CD4-positive, alpha-beta T cell (primary cell): ENCODE results near the gene ALDH3A2. TPM values are rescaled to one million over a fixed set of nuclear protein-coding genes. Genes with fewer than 3 reads are reported as not detected.

Experiments used
- ATAC-seq: fragments of 200-7000 bp; cut with Tn5 transposase; one replicate; pipeline ENCODE4 v1.10.0; 2022; ENCODE audit warnings: mild to moderate bottlenecking; ENCODE audit not compliant: poor library complexity
- CTCF ChIA-PET: fragments of 350-600 bp; sonication (Branson Sonifier 250); formaldehyde crosslinking; loops from one replicate; lab custom pipeline; 2021; ENCODE audit warnings: antibody characterized with exemption, inconsistent platforms; lab: Charles Lee
- POLR2A ChIA-PET: fragments of 350-600 bp; sonication (Branson Sonifier 250); formaldehyde crosslinking; loops from one replicate; lab custom pipeline; 2021; ENCODE audit warnings: antibody characterized with exemption, inconsistent platforms; lab: Charles Lee
- DNase-seq, 14 experiments: peaks; one replicate each; pipeline ENCODE4 v3.0.0-alpha.2; 2013 to 2020; ENCODE audit warnings: mixed read lengths in 2 of 14
- H3K27ac ChIP-seq, 2 donors: one replicate each; pipeline versions ENCODE4 v1.5.1 to v1.7.0; 2013; ENCODE audit warnings: low read length in 2 of 2, low read depth in 1 of 2, mild to moderate bottlenecking in 1 of 2
- H3K27me3 ChIP-seq, 2 experiments: 1 replicate in 1 of 2; 2 replicates in 1 of 2; pipeline versions ENCODE4 v1.6.1 to v1.7.0; 2013; ENCODE audit warnings: low read length in 2 of 2, control low read depth in 1 of 2, mild to moderate bottlenecking in 1 of 2, moderate library complexity in 1 of 2; ENCODE audit not compliant: insufficient read depth in 2 of 2, control insufficient read depth in 1 of 2
- H3K36me3 ChIP-seq: one replicate; pipeline ENCODE4 v1.6.1; 2013; ENCODE audit warnings: low read length, control low read depth; ENCODE audit not compliant: insufficient read depth
- H3K4me1 ChIP-seq: one replicate; pipeline ENCODE4 v1.6.1; 2013; ENCODE audit warnings: low read length, control low read depth; ENCODE audit not compliant: insufficient read depth
- H3K4me3 ChIP-seq: one replicate; pipeline ENCODE4 v1.5.1; 2013; ENCODE audit warnings: mild to moderate bottlenecking, low read length, moderate library complexity
- H3K9me3 ChIP-seq, 2 experiments: 1 replicate in 1 of 2; 2 replicates in 1 of 2; pipeline versions ENCODE4 v1.6.1 to v1.7.0; 2013; ENCODE audit warnings: low read length in 2 of 2, mild to moderate bottlenecking in 2 of 2, control low read depth in 1 of 2, moderate library complexity in 1 of 2; ENCODE audit not compliant: control insufficient read depth in 1 of 2, insufficient read depth in 1 of 2
- H3K27ac Mint-ChIP-seq: one replicate; pipeline ENCODE4 v1.8.0; 2020; ENCODE audit warnings: mixed read lengths
- H3K27me3 Mint-ChIP-seq: one replicate; pipeline ENCODE4 v1.8.0; 2021; ENCODE audit warnings: mixed read lengths
- H3K36me3 Mint-ChIP-seq: one replicate; pipeline ENCODE4 v1.8.0; 2021; ENCODE audit warnings: low read depth, mixed read lengths
- H3K4me1 Mint-ChIP-seq: one replicate; pipeline ENCODE4 v1.8.0; 2021; ENCODE audit warnings: low read depth, mixed read lengths
- H3K4me3 Mint-ChIP-seq: one replicate; pipeline ENCODE4 v1.8.0; 2020; ENCODE audit warnings: mild to moderate bottlenecking, mixed read lengths
- H3K9me3 Mint-ChIP-seq: one replicate; pipeline ENCODE4 v1.8.0; 2020; ENCODE audit warnings: mixed read lengths
- intact Hi-C, 2 experiments: fragments of 100-400 bp; cut with DNase I in 1 of 2; cut with micrococcal nuclease in 1 of 2; formaldehyde crosslinking; loops; one replicate each; pipeline versions ENCODE4 v1.15.1 to v1.9.0; 2023 to 2025; cut with DNase I, micrococcal nuclease
- total RNA-seq, 174 experiments: library from RNA in 2 of 174; stranded (reverse) in 2 of 174; gene quantifications; one replicate each; pipeline ENCODE4 v1.2.3 and lab custom pipeline; 2021 to 2026
- TF ChIP-seq, protein P1 (sequence below): fragments of 200-600 bp; IDR thresholded peaks from one replicate; pipeline ENCODE4 v1.8.0; 2022; ENCODE audit warnings: antibody characterized with exemption, mild to moderate bottlenecking

Gene ALDH3A2
- total RNA-seq, 2 experiments from 2014 or later, result 20.0 to 20.9 TPM

DNA sequence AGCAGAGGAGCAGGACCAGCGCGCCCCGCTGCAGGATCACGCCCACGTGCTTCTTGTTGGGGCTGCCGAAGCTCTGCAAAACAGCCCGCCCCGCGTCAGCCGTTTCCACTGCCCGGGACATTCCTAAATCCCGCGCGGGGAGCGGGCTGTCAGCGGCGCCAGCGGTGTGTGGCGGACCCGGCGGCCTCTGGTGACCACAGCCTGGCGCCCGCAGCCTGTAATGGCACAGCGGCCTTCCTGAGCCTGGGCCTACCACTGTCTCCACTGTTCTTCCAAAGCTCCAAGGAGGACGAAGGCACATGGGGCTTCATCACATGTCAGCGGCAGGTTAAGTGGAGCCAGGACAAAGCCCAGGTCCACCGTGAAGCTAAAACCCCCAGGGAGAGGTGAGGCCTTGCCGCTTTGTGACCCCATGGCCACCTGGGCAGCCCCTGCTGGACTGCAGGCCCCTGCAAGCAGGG is 65.4 kb downstream of the ALDH3A2 start:
- no peak for ATAC-seq
- Histone ChIP-seq H3K4me3 (no peak overlapping the region), H3K27me3 (no peaks in the 10 kb centered on the region), H3K9me3 (no peaks in the 10 kb centered on the region), H3K27ac (no peak overlapping the region), H3K4me1 (no peaks in the 10 kb centered on the region), H3K36me3 (no peaks in the 10 kb centered on the region)
- H3K27ac Mint-ChIP-seq, result no peak overlapping the region
- H3K4me1 Mint-ChIP-seq, result no peaks in the 10 kb centered on the region
- intact Hi-C loops, result no loop called here
- H3K36me3 Mint-ChIP-seq, result no peaks in the 10 kb centered on the region
- POLR2A ChIA-PET, result no interaction called here
- no peak overlapping the region for H3K4me3 Mint-ChIP-seq
- CTCF ChIA-PET, result no interaction called here
- no peak for DNase-seq
- H3K9me3 Mint-ChIP-seq, result no peaks in the 10 kb centered on the region
- TF ChIP-seq, protein P1, sequence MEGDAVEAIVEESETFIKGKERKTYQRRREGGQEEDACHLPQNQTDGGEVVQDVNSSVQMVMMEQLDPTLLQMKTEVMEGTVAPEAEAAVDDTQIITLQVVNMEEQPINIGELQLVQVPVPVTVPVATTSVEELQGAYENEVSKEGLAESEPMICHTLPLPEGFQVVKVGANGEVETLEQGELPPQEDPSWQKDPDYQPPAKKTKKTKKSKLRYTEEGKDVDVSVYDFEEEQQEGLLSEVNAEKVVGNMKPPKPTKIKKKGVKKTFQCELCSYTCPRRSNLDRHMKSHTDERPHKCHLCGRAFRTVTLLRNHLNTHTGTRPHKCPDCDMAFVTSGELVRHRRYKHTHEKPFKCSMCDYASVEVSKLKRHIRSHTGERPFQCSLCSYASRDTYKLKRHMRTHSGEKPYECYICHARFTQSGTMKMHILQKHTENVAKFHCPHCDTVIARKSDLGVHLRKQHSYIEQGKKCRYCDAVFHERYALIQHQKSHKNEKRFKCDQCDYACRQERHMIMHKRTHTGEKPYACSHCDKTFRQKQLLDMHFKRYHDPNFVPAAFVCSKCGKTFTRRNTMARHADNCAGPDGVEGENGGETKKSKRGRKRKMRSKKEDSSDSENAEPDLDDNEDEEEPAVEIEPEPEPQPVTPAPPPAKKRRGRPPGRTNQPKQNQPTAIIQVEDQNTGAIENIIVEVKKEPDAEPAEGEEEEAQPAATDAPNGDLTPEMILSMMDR, result no peak
- H3K27me3 Mint-ChIP-seq, result no peaks in the 10 kb centered on the region

DNA sequence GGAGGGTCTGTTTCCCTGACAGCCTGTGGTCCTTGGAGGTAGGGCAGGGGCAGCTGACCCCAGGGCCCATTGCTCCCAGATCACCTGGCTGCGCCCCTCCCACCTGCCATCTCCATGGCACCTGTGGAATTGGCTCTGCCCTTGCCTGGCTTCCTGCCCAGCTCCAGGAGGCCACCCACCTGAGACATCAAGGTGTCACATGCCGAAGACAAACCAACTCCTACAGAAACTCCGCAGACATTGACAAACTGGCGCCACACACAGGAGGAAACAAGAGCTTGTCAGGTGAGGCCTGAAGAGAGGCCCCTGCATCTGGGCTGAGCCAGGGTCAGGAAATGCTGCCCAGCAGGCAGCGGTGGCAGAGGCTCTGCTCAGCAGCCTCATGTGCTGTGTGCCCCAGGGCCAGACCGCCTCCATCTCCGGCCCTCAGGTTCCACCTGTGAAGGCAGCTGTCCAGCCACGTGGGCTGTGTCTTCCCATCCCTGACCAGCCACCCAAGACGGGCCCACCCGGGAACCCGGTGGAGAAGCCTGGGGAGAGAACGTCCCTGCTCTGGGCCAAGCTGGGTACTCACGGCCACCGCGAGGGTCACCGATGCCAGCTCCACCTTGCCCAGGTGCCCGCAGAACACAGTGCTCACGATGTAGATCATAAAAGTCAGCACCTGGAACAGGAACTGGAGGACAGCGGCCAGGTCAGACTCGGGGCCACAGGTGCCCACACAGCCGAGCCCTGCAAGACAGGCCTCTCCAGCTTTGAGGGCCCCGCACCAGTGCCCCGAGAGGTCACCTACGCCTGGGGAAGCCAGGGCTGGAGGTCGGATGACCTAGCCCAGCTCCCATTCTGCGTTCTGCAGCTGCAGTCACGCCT is 66.2 kb downstream of the ALDH3A2 start:
- no peak overlapping the region for H3K27ac ChIP-seq

DNA sequence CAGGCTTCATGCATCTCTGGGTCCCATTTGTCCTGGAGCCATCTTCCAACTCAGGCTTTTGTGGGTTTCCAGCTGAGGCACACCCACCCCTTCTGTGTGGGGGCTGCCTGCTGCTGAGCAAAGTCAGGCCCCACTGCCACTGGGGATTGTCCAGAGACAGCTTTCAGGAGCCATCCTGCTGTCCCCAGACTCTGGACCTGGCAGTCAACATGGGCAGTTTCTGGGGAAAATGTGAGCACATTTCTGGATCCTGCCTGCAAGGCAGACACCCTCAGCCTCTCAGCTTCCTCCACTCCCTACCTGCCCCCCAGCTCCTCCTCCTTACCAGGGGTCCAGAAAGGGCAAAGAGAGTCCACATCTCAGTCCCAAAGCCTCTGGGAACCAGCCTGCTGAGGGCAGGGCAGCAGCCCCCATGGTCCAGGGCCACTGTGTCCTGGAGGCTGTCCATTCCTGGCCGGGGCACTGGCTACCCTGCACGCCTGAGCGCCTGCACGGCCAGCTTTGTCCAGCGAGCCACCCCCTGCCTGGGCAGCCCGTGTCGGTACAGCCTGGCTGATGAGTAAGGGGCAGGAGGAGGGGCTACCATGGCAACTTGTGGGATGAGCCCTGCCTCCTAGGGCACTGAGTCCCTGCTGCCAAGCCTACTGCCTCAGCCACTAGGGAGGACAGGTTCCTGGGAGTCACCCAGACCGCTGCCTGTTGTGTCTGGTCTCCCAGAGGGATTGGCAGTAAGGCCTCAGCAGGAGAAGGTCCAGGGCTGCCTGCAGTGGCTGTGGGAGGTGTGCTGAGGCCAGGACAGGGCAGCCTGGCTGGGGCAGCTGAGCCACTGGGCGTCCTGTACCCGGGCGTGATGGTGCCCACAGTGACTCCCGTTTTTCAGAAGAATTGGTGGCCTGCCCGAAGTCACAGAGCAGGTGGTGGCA is 67.8 kb downstream of the ALDH3A2 start, which contains the start of gene SLC47A2:
Gene SLC47A2 (minus strand): TSS at position 477 of the 923 bp plus-strand sequence. CDS start 29 bp downstream, at position 448.
- Histone ChIP-seq H3K36me3 (no peaks in the 10 kb centered on the region), H3K4me3 (no peak within 1 kb of the TSS), H3K4me1 (no peaks in the 10 kb centered on the region), H3K9me3 (no peaks in the 10 kb centered on the region), H3K27ac (no peak within 1 kb of the TSS), H3K27me3 (no peaks in the 10 kb centered on the region)
- TF ChIP-seq, protein P1, result no peak
- Mint-ChIP-seq H3K36me3 (no peaks in the 10 kb centered on the region), H3K9me3 (no peaks in the 10 kb centered on the region), H3K27me3 (no peaks in the 10 kb centered on the region), H3K27ac (no peak within 1 kb of the TSS), H3K4me1 (no peaks in the 10 kb centered on the region), H3K4me3 (no peak within 1 kb of the TSS)
- intact Hi-C loops, result no loop called here
- ChIA-PET POLR2A (no interaction called here), CTCF (no interaction called here)
- ATAC-seq, result no peak
- DNase-seq, result peak in 1 of 14 experiments; percentile 30

More for the DNA sequence above, 66.2 kb downstream of the ALDH3A2 start:
- ATAC-seq (no peak), DNase-seq (no peak)
- TF ChIP-seq, protein P1, result no peak
- H3K36me3 Mint-ChIP-seq, result no peaks in the 10 kb centered on the region
- Histone ChIP-seq H3K27me3 (no peaks in the 10 kb centered on the region), H3K9me3 (no peaks in the 10 kb centered on the region), H3K4me3 (no peak overlapping the region), H3K4me1 (no peaks in the 10 kb centered on the region), H3K36me3 (no peaks in the 10 kb centered on the region)
- no peaks in the 10 kb centered on the region for H3K9me3 Mint-ChIP-seq
- intact Hi-C loops, result no loop called here
- H3K4me1 Mint-ChIP-seq, result no peaks in the 10 kb centered on the region
- CTCF ChIA-PET, result no interaction called here
- no peak overlapping the region for H3K4me3 Mint-ChIP-seq
- H3K27ac Mint-ChIP-seq, result no peak overlapping the region
- POLR2A ChIA-PET, result no interaction called here
- no peaks in the 10 kb centered on the region for H3K27me3 Mint-ChIP-seq
